HL-60 (cell line): ENCODE measurements around the gene PRM1.

Source experiments
- GABPA ChIP-seq: IDR thresholded peaks from 2 replicates; pipeline ENCODE4 v1.6.1; 2012; ENCODE audit warnings: low read depth
- POLR2AphosphoS5 ChIP-seq: IDR thresholded peaks from 2 replicates; pipeline ENCODE4 v1.6.1; 2012; ENCODE audit warnings: low read depth
- SPI1 ChIP-seq: IDR thresholded peaks from 2 replicates; pipeline ENCODE4 v1.6.1; 2012; ENCODE audit warnings: low read depth, mild to moderate bottlenecking, borderline replicate concordance
- TF ChIP-seq, protein P1 (sequence below): IDR thresholded peaks from one replicate; pipeline ENCODE4 v1.5.1; 2011; ENCODE audit warnings: low read length, control low read depth, inconsistent platforms; ENCODE audit not compliant: insufficient read depth
- TF ChIP-seq, protein P2 (sequence below): IDR thresholded peaks from 2 replicates; pipeline ENCODE4 v1.6.1; 2012; ENCODE audit warnings: low read depth; ENCODE audit not compliant: insufficient replicate concordance

DNA sequence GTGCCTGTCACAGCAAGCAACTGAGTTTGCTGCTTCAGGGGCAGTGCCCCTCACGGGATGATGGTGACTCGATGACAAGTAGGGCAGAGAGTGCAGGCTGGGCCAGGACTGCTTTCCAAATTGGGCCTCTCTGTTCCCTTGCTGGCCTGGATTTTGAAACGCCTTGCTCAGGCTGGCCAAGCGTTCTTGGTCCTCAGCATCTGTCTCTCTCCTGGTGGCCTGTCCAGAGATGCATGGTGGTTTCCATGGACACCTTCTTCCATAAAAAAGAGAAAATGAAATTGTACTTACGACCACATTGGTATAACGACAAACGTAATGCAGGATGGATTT is 19.4 kb upstream of the PRM1 start:
- TF ChIP-seq, protein P1, sequence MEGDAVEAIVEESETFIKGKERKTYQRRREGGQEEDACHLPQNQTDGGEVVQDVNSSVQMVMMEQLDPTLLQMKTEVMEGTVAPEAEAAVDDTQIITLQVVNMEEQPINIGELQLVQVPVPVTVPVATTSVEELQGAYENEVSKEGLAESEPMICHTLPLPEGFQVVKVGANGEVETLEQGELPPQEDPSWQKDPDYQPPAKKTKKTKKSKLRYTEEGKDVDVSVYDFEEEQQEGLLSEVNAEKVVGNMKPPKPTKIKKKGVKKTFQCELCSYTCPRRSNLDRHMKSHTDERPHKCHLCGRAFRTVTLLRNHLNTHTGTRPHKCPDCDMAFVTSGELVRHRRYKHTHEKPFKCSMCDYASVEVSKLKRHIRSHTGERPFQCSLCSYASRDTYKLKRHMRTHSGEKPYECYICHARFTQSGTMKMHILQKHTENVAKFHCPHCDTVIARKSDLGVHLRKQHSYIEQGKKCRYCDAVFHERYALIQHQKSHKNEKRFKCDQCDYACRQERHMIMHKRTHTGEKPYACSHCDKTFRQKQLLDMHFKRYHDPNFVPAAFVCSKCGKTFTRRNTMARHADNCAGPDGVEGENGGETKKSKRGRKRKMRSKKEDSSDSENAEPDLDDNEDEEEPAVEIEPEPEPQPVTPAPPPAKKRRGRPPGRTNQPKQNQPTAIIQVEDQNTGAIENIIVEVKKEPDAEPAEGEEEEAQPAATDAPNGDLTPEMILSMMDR, result no peak
- TF ChIP-seq POLR2AphosphoS5 (no peak), SPI1 (no peak), GABPA (no peak)
- TF ChIP-seq, protein P2, sequence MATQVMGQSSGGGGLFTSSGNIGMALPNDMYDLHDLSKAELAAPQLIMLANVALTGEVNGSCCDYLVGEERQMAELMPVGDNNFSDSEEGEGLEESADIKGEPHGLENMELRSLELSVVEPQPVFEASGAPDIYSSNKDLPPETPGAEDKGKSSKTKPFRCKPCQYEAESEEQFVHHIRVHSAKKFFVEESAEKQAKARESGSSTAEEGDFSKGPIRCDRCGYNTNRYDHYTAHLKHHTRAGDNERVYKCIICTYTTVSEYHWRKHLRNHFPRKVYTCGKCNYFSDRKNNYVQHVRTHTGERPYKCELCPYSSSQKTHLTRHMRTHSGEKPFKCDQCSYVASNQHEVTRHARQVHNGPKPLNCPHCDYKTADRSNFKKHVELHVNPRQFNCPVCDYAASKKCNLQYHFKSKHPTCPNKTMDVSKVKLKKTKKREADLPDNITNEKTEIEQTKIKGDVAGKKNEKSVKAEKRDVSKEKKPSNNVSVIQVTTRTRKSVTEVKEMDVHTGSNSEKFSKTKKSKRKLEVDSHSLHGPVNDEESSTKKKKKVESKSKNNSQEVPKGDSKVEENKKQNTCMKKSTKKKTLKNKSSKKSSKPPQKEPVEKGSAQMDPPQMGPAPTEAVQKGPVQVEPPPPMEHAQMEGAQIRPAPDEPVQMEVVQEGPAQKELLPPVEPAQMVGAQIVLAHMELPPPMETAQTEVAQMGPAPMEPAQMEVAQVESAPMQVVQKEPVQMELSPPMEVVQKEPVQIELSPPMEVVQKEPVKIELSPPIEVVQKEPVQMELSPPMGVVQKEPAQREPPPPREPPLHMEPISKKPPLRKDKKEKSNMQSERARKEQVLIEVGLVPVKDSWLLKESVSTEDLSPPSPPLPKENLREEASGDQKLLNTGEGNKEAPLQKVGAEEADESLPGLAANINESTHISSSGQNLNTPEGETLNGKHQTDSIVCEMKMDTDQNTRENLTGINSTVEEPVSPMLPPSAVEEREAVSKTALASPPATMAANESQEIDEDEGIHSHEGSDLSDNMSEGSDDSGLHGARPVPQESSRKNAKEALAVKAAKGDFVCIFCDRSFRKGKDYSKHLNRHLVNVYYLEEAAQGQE, result no peak
